Mucosa of rectum (tissue), 2 donors: ENCODE results near the gene SMG7.

Experiments
- H3K27ac ChIP-seq, 2 donors: one replicate each; pipeline ENCODE4 v1.7.0; 2013; ENCODE audit warnings: inconsistent platforms in 2 of 2, low read depth in 2 of 2, low read length in 2 of 2
- H3K27me3 ChIP-seq, 2 donors: one replicate each; pipeline ENCODE4 v1.7.0; 2013; ENCODE audit warnings: low read length in 2 of 2; ENCODE audit not compliant: control insufficient read depth in 2 of 2, insufficient read depth in 2 of 2
- H3K36me3 ChIP-seq, 2 donors: one replicate each; pipeline ENCODE4 v1.7.0; 2013; ENCODE audit warnings: low read length in 2 of 2; ENCODE audit not compliant: control insufficient read depth in 2 of 2, insufficient read depth in 2 of 2
- H3K4me1 ChIP-seq, 2 donors: one replicate each; pipeline ENCODE4 v1.7.0; 2013; ENCODE audit warnings: low read length in 2 of 2, mild to moderate bottlenecking in 1 of 2; ENCODE audit not compliant: control insufficient read depth in 2 of 2, insufficient read depth in 2 of 2
- H3K4me3 ChIP-seq, 2 donors: one replicate each; pipeline ENCODE4 v1.7.0; 2013; ENCODE audit warnings: low read length in 2 of 2
- H3K9ac ChIP-seq, 2 donors: one replicate each; pipeline ENCODE4 v1.7.0; 2013; ENCODE audit warnings: low read length in 2 of 2, low read depth in 1 of 2, mild to moderate bottlenecking in 1 of 2
- H3K9me3 ChIP-seq, 2 donors: one replicate each; pipeline ENCODE4 v1.7.0; 2013; ENCODE audit warnings: low read length in 2 of 2; ENCODE audit not compliant: control insufficient read depth in 2 of 2
- donor health status: healthy.
- donor health status: Normal muscosa, but diverticular disease.

SMG7 gene

GRCh38 chr1:183508694-183509093 lies 36.4 kb downstream of the SMG7 start:
- no peaks in the 10 kb centered on the region for H3K9me3 ChIP-seq
- no peak overlapping the region for H3K27ac ChIP-seq

GRCh38 chr1:183512450-183512849 lies 40.2 kb downstream of the SMG7 start:
- Histone ChIP-seq H3K27me3 (no peaks in the 10 kb centered on the region), H3K4me1 (peaks cover 6 to 7% of the 10 kb centered on the region in 2 donors), H3K36me3 (peaks cover 0 to 5% of the 10 kb centered on the region in 2 donors), H3K4me3 (no peak overlapping the region), H3K9ac (no peak overlapping the region), H3K9me3 (no peaks in the 10 kb centered on the region), H3K27ac (no peak overlapping the region)

More at GRCh38 chr1:183508694-183509093, 36.4 kb downstream of the SMG7 start:
- Histone ChIP-seq H3K27me3 (no peaks in the 10 kb centered on the region), H3K4me1 (no peaks in the 10 kb centered on the region), H3K9ac (no peak overlapping the region), H3K4me3 (no peak overlapping the region), H3K36me3 (peaks cover 0 to 5% of the 10 kb centered on the region in 2 donors)

- no peaks in the 10 kb centered on the region for H3K9me3 ChIP-seq
- H3K9ac ChIP-seq, result no peak overlapping the region
- H3K27ac ChIP-seq, result no peak overlapping the region
- no peaks in the 10 kb centered on the region for H3K27me3 ChIP-seq
- H3K36me3 ChIP-seq, result peaks cover 3 to 10% of the 10 kb centered on the region in 2 donors
- H3K4me3 ChIP-seq, result no peak overlapping the region
- peaks cover 6 to 12% of the 10 kb centered on the region in 2 donors for H3K4me1 ChIP-seq
These were observed 41.9 kb downstream of the SMG7 start for GRCh38 chr1:183514235-183514634.

GRCh38 chr1:183515002-183515689 lies 42.8 kb downstream of the SMG7 start:
- H3K27ac ChIP-seq, result no peak overlapping the region
- H3K27me3 ChIP-seq, result no peaks in the 10 kb centered on the region
- no peaks in the 10 kb centered on the region for H3K9me3 ChIP-seq
- H3K4me1 ChIP-seq, result peaks cover 6 to 12% of the 10 kb centered on the region in 2 donors
- no peak overlapping the region for H3K9ac ChIP-seq
- H3K36me3 ChIP-seq, result peaks cover 6 to 10% of the 10 kb centered on the region in 2 donors
- no peak overlapping the region for H3K4me3 ChIP-seq

GRCh38 chr1:183516725-183517124 lies 44.4 kb downstream of the SMG7 start:
- peaks cover 6 to 10% of the 10 kb centered on the region in 2 donors for H3K36me3 ChIP-seq
- H3K4me3 ChIP-seq, result no peak overlapping the region
- H3K27ac ChIP-seq, result no peak overlapping the region

GRCh38 chr1:183517401-183517800 lies 45.1 kb downstream of the SMG7 start:
- Histone ChIP-seq H3K4me1 (peaks cover 6 to 18% of the 10 kb centered on the region in 2 donors), H3K27me3 (no peaks in the 10 kb centered on the region), H3K27ac (no peak overlapping the region), H3K9ac (no peak overlapping the region), H3K4me3 (no peak overlapping the region), H3K9me3 (no peaks in the 10 kb centered on the region), H3K36me3 (peaks cover 6 to 10% of the 10 kb centered on the region in 2 donors)

More at GRCh38 chr1:183516725-183517124, 44.4 kb downstream of the SMG7 start:
- H3K9ac ChIP-seq, result no peak overlapping the region
- H3K4me1 ChIP-seq, result peaks cover 6 to 12% of the 10 kb centered on the region in 2 donors
- no peaks in the 10 kb centered on the region for H3K9me3 ChIP-seq
- H3K27me3 ChIP-seq, result no peaks in the 10 kb centered on the region

GRCh38 chr1:183520379-183520778 lies 48.1 kb downstream of the SMG7 start:
- H3K27me3 ChIP-seq, result no peaks in the 10 kb centered on the region
- no peak overlapping the region for H3K27ac ChIP-seq
- no peak overlapping the region for H3K9ac ChIP-seq
- no peaks in the 10 kb centered on the region for H3K9me3 ChIP-seq
- peaks cover 12 to 16% of the 10 kb centered on the region in 2 donors for H3K36me3 ChIP-seq
- no peak overlapping the region for H3K4me3 ChIP-seq
- peaks cover 3 to 18% of the 10 kb centered on the region in 2 donors for H3K4me1 ChIP-seq

- H3K9ac ChIP-seq, result no peak overlapping the region
These were observed 49.8 kb downstream of the SMG7 start for GRCh38 chr1:183522104-183522503.

GRCh38 chr1:183528577-183528976 lies 56.3 kb downstream of the SMG7 start:
- Histone ChIP-seq H3K4me1 (no peaks in the 10 kb centered on the region), H3K9ac (no peak overlapping the region), H3K27ac (no peak overlapping the region), H3K4me3 (no peak overlapping the region), H3K36me3 (peaks cover 45 to 70% of the 10 kb centered on the region in 2 donors), H3K27me3 (no peaks in the 10 kb centered on the region), H3K9me3 (no peaks in the 10 kb centered on the region)

More at GRCh38 chr1:183522104-183522503, 49.8 kb downstream of the SMG7 start:
- Histone ChIP-seq H3K27me3 (no peaks in the 10 kb centered on the region), H3K27ac (no peak overlapping the region), H3K4me3 (no peak overlapping the region), H3K9me3 (no peaks in the 10 kb centered on the region), H3K36me3 (peaks cover 20 to 22% of the 10 kb centered on the region in 2 donors), H3K4me1 (peaks cover 0 to 14% of the 10 kb centered on the region in 2 donors)

- no peak overlapping the region for H3K4me3 ChIP-seq
- H3K9me3 ChIP-seq, result no peaks in the 10 kb centered on the region
- H3K27me3 ChIP-seq, result no peaks in the 10 kb centered on the region
- H3K27ac ChIP-seq, result no peak overlapping the region
- H3K9ac ChIP-seq, result no peak overlapping the region
- no peaks in the 10 kb centered on the region for H3K4me1 ChIP-seq
- H3K36me3 ChIP-seq, result peaks cover 47 to 71% of the 10 kb centered on the region in 2 donors
These were observed 61.4 kb downstream of the SMG7 start for GRCh38 chr1:183533617-183534174.
